Muscle of back (tissue), 11 donors: Measurements from ENCODE around the gene BMP8A. TPM values are rescaled to one million over a fixed set of nuclear protein-coding genes. Genes with fewer than 3 reads are reported as not detected.
"Not testable (repeated sequence)": the region's sequence is repeated elsewhere in the genome, so short reads cannot be mapped to it uniquely, and the experiment has no call there.

Experiments used
- DNase-seq, 3 donors: peaks; one replicate each; pipeline versions ENCODE4 v3.0.0 to v3.0.0-alpha.2; 2013
- polyA plus RNA-seq, 10 donors: library from polyadenylated mRNA; unstranded; fragments of 120-200 nt; gene quantifications; one replicate each; pipeline ENCODE4 v1.2.1, GENCODE V29; 2013; ENCODE audit not compliant: insufficient read length in 10 of 10

BMP8A gene
- polyA plus RNA-seq, 10 donors, result 0.29 to 1.2 (median 0.48) TPM

DNA sequence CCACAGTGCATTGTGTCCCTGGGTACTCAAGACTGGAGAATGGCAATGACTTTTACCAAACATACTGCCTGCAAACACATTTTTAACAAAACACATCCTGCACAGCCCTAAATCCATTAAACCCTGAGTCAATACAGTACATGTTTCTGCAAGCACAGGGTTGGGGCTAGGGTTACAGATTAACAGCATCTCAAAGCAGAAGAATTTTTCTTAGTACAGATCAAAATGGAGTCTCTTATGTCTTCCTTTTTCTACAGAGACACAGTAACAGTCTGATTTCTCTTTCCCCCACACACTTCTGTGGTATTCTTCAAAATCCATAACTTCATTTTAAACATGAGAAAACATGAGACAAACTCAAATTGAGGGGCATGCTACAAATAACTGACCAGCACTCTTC, 13.9 kb downstream of the BMP8A start:
- no peak for DNase-seq

DNA sequence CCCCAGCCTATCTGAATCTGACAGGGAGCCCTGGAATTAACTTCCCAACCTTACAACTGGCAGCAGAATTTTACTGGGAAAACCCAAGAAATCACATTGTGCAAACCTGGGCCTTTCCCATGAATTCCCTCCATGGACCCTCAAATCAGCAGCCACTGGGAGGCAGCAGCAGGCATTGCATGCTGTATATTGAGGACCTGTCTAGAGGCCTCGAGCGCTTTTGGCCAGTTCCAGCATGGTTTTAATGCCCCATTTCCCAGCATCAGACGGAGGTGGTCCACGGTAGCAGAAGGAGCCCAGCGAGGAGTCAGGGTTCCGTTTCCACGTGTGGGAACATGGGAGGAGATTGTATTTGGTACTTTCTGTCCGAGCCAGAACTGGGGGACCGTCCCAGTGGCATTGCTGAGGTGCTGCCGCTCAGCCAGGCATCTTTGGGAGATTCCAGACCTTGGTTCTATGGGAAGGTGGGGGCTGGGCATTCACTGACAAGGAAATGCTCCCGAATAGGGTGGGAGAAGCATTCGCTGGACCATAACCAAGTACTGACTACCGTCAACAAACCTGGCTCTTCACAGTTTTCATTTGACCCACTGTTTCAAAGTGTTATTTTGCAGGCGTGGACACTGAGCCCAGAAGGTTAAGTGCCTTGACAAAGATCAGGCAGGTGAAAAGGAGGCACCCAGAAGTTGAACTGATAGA, 15.9 kb downstream of the BMP8A start:
- no peak for DNase-seq

DNA sequence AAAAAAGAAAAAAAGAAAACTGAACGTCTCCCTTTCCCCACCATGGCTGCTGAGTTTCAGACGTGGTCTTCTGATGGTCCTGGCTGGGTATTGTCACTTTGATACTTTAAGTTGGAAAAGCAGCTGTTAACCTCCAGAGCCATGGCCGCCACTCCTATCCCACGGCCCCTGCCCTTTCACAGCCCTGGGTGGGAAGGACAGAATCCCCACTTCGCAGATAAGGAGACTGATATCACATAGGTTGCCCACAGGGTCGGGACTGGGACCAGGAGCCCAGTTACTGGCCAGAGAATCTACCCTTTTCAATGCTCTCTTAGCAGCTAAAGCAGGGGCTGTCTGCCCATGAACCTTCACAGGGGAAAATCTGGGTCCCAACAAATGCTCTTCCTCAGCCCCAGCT, 16.8 kb downstream of the BMP8A start:
- no peak for DNase-seq

DNA sequence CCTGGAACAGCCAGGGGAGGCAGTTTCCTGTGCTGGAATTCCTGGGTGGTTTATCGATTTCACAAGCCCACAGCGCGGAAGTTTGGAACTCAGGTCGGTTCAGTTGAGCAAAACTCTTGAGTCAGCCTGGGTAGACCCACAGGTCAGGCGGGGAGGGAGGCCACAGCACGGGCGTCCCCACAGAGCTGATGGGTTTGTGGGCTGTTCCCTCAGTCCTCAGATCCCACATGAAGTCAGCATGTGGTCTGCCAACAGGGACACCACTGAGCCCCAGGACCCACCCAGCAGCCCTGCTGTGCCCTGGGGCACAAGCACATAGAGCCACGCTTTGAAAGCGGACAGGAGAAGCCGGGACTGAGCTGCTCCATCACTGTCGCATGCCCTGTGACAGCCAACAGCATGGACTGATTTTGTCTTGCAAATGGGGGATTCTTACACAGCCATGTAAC, 17.4 kb downstream of the BMP8A start:
- DNase-seq, result no peak

DNA sequence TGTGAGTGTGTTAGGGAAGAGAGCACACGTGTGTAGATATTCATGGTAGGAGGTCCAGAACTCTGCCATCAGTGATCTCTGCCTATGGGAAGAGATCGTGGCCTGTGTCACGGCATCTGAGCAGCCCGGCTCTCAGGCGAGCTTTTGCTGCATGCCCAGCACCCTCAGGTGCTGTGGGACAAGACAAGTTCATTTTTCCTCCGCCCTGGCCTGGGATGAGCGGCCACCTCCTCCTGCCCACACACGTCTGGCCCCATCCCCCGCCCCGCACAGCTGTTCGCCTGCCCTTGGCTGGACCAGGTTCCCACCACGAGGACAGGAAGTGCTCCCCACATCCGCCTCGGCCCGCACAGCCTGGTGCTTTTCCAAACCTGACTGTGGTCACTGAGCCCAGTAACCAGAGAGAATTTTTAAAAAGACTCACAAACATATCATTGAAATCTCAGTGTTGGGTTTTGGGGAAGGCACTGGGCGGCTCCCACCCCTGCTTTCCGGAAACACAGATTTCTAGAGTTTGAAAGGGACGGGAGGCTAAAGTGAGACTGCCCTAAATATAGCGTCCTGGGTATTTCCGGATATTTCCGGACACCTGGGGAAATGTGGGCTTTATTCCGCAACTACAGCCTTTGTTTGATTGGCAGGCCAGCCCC, 18.0 kb downstream of the BMP8A start:
- DNase-seq, result peak in 1 of 3 donors; percentile 42

DNA sequence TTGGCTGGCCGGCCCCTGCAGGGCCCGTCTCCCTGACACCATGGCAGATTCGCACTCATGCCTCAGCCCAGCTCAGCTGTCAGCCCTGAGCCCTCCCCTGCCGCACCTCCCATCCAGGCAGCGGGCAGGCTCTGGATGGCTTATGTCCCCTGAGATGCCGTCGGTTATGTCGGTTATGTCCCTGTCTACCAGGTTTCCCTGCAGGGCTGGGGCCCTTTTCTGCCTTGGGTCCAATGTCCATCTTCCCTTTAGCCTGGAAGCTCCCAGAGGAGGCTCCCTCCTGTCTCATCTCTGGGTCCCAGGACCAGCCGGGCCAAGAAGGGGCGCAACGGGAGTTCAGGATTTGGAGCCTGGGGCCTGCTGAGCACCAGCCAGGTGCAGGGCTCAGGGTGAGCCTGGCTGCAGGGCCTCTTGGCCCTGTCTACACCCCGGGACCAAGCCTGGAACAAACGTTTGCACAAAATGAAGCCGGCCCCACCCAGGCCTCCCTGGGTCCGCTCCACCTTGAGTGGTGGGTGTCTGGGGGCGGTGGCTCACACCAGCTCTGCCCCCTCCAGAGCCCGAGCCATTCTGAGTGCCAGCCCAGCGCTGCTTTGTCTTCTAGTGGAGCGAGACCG, 19.2 kb downstream of the BMP8A start:
- not testable (repeated sequence) for DNase-seq

DNA sequence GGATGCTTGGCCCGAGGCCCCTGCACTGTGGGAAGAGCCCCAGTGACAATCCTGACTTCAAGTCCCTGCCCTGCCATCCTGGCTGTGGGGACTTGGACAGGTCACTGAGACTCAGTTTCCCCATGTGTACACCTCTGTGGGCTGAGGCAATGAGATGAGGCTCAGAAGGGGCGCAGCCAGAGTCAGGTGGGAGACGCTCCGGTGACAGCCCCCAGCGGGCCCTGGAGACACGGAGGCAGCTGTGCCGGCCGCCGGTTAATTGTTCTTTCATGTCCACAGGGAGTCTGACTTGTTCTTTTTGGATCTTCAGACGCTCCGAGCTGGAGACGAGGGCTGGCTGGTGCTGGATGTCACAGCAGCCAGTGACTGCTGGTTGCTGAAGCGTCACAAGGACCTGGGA, 20.0 kb downstream of the BMP8A start:
- DNase-seq, result not testable (repeated sequence)

DNA sequence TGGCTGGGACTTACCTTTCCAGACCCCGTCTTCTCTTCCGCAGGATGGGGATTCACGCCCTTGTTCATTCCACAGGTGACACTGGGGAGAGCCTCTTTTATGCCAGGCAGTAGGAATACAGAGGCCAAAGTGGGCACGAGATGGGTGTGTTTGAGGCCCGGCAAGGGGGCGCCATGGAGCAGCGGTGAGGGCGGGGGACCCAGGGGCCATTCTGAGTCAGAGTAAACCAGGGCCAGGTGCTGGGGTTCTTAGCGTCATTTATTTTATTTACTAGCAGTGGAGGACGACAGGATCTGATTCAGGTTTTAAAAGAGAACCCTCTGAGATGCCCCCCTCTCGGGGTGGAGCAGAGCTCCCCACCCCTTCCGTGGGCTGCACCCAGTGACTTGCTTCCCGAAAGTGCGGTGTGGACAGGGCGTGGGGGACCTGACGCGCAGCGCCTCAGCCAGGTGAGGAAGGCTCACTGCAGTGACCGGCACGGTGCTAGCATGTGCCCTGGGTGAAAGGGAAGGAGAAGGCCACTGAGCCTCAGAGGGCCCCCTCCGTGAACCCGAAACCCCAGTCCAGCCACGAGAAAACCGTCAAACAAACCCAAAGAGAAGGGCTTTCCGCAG, 20.9 kb downstream of the BMP8A start:
- not testable (repeated sequence) for DNase-seq

DNA sequence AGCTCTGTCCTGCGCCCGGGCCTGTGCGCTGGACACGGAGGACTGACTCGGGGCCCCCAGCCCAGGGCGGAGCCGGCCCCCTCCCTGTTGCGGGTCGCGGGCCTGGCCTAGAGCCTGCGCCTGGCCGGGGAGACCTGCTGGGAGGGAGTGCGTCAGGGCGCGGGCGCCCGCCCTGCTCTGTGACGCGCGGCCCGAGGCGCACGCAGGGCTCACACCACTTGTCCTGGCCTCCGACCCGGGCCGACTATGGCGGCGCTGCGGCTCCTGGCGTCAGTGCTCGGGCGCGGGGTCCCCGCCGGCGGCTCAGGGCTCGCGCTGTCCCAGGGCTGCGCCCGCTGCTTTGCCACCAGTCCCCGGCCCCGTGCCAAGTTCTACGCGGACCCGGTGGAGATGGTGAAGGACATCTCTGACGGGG, 23.3 kb downstream of the BMP8A start:
- not testable (repeated sequence) for DNase-seq

DNA sequence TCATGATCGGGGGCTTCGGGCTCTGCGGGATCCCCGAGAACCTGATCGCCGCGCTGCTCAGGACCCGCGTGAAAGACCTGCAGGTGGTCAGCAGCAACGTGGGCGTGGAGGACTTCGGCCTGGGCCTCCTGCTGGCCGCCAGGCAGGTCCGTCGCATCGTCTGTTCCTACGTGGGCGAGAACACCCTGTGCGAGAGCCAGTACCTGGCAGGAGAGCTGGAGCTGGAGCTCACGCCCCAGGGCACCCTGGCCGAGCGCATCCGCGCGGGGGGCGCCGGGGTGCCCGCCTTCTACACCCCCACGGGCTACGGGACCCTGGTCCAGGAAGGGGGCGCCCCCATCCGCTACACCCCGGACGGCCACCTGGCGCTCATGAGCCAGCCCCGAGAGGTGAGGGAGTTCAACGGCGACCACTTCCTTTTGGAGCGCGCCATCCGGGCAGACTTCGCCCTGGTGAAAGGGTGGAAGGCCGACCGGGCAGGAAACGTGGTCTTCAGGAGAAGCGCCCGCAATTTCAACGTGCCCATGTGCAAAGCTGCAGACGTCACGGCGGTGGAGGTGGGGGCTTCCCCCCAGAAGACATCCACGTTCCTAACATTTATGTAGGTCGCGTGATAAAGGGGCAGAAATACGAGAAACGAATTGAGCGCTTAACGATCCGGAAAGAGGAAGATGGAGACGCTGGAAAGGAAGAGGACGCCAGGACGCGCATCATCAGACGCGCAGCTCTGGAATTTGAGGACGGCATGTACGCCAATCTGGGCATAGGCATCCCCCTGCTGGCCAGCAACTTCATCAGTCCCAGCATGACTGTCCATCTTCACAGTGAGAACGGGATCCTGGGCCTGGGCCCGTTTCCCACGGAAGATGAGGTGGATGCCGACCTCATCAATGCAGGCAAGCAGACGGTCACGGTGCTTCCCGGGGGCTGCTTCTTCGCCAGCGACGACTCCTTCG, 24.0 kb downstream of the BMP8A start:
- DNase-seq, result not testable (repeated sequence)

DNA sequence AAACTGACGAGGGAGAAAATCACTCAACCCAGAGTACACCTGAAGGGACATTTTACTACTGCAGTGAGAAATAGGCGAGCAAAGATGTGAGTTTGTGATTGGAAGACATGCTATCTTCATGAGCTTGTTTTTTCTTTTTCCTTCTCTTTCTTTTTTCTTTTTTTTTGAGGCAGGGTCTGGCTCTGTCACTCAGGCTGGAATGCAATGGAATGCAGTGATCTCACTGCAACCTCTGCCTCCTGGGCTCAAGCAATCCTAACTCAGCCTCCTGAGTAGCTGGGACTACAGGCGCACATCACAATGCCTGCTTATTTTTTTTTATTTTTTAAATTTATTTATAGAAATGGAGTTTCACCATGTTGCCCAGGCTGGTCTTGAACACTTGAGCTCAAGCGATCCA, 25.4 kb downstream of the BMP8A start:
- not testable (repeated sequence) for DNase-seq

DNA sequence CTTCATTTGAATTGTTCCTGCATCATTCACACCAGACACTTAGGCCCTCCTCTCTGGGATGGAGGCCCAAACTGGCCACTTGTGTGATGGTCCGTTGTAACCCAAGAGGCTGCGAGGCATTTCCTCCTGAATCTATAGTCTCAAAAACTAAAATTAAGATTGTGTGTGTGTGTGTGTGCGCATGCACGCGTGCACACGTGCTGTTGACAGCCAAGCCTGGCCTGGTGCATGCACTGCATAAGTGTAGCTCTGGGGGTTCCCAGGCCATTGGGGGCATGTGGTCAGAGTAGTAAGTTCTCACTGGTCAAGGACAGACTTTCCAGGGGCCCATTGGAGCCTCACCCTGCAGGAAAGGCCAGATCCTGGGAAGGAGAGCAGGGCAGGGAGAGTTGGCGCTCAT, 26.5 kb downstream of the BMP8A start:
- not testable (repeated sequence) for DNase-seq

DNA sequence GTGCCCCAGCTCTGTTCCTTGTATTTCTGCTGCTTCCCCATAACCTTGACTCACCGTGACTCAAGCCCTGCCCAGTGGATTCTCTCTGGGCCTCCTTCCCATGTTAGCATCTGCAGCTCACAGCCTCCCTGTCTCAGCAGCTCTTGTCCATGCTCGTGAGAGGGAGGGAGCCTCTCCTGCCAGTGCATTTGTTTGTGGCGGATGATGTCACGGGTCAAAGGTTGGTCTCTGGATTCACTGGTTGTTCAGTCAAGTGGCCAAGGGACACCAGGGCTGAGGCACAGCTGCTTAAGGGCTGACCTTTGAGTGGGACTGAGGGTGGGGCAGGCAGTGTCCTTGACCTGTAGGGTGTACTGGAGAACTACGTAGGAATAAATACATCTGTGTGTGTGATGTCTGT, 27.9 kb downstream of the BMP8A start:
- not testable (repeated sequence) for DNase-seq

DNA sequence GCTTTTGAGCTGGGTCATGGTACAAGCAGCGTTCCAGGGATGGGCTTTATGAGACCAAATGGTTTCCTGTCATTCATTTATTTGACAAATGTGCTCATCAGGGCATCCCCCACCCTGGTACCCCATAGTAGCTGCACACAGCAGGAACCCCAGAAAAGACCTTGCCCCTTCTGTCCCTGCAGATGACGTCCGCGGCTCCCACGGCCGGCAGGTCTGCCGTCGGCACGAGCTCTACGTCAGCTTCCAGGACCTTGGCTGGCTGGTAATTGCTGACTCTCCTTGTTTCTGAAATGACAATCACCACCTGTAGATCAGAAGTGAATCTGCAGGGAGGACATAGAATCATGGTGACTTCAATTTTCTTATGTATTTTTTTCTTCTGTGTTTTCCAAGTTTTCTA, 30.8 kb downstream of the BMP8A start:
- DNase-seq, result not testable (repeated sequence)

DNA sequence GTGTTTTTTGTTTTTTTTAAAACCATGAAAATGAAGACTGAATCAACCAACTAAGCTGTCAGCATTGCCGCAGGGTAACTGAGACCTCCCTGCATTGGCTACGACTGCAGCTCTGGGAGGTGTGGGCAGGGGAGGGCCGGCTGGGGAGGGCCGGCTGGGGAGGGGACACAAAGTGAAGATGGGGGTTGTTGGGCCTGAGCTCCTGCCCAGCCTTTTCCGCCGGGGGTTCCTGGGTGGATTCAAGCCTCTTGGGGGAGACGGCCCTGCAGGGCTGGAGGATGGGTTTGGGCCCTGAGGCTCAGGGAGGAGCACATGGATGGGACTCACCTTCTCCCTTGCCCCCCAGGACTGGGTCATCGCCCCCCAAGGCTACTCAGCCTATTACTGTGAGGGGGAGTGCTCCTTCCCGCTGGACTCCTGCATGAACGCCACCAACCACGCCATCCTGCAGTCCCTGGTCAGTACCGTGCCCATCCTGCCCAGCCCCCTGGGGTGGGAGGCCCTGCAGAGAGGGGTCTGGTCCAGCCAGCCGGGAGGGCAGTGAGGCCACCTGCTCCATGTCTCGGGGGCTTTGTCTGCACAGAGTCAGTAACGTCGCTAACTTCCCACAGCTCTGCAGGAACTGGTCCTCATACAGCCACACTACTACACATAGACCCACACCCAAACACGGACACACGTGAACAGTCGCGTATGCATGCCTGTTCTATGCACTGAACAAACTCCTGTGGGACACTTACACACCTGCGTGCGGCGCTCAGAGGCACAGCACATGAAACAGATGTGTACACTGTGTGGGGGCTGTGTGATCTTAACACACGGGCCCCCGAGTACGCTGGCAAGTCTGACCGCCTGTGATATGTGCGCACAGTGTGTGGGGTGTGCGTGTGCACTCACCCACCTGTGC, 31.5 kb downstream of the BMP8A start:
- DNase-seq, result no peak

DNA sequence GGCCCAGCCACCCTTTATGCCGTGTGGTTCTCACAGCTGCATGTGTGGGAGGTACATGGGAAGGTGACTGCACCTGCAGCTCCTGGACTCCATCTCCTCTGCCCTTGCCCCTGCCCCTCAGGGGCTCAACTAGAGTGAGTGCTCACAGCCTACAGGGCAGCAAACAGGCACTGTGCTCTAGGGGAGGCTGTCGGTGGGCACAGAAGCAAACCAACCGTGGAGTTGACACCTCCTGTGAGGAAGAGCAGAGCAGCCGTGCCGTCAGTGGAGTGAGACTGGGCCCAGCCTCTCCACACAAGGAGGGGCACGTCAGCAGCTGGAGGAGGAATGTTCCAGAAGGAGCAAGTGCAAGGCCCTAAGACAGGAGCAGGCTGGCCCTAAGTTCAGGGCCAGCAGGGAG, 32.7 kb downstream of the BMP8A start:
- no peak for DNase-seq

DNA sequence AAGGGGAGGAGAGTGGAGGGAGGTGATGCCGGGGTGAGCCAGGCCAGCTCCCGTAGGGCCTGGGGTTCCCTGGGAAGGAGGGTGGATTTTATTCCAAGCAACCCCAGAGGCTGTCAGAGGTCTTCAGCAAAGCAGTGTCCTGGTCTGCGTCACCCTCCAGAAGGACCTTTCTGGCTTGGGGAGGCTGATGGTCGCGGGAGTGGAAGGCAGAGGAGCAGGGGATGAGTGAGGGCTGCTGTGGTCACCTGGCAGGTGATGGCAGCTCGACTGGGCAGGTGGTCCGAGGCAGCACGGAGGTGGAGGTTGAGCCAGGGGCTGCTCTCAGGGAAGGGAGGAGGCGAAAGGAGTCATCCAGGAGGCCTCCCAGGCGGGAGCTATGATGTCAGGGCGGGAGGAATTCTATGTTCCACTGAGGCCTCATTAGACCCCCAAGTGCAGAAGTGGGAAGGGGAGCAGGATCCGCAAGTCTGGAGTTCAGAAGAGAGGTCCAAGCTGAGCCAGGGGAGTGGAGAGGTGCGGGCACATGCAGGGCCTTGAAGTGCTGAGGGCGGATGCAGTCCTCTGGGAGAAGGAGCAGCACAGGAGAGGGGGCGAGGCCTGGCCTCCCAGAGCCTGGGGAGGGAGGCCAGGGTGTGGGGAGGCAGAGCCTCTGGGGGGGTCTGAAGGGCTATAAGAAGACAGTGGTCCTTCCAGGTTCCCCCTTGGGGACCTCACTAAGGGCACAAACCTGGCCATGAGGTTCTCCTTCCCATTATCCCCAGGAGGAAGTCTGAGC, 33.3 kb downstream of the BMP8A start:
- no peak for DNase-seq

DNA sequence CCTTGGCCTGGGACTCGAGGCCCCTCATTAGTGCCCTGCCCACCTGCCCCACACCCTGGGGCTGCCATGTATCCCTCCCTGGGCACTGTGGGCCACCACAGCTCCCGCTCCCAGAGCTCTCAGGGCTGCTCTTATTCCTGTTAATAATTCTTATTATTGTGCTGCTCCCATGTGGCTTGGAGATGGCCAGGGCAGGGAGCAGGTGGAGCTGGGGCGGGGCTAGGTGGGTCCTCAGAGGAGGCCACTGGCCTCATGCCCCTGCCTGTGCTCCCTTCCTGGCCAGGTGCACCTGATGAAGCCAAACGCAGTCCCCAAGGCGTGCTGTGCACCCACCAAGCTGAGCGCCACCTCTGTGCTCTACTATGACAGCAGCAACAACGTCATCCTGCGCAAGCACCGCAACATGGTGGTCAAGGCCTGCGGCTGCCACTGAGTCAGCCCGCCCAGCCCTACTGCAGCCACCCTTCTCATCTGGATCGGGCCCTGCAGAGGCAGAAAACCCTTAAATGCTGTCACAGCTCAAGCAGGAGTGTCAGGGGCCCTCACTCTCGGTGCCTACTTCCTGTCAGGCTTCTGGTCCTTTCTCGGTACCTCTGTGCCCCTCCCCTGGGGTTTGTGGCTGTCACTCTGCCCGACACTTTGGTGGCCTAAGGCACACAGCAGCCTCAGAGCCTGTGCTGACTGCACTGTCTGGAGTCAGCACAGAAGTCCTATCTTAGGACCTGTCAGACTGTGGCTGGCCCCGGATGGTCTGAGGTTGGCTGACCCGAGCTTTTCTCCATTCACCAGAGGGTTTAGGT, 34.1 kb downstream of the BMP8A start:
- DNase-seq, result no peak
